ENCODE data around the gene KBTBD2. TPM values are rescaled to one million over a fixed set of nuclear protein-coding genes. Genes with fewer than 3 reads are reported as not detected.
"Not testable (repeated sequence)": the region's sequence is repeated elsewhere in the genome, so short reads cannot be mapped to it uniquely, and the experiment has no call there.

The KBTBD2 gene
- total RNA-seq, 1 donor from 2014 or later = 53.6 TPM

DNA sequence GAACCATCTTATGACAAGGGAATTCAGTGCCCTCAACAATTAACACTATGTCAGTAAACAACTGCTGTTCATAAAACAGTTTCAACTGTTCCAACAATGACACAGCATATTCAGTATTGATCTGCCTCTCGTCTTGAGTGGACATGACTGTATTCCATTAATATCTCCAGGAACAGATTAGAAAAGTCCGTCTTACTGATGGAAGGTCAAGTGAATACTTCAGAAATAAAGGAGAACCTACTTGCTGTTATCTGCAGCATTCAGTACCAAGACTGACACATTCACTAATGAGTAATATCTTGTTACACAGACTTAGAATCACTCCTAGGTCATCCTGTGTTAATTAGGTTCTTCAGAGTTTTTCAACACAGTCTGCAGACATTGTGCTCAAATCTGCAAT is 12.1 kb downstream of the KBTBD2 start:
- Mint-ChIP-seq H3K27me3 (ENCODE audit: unreplicated experiment) (peaks cover 4% of the 10 kb centered on the region), H3K27ac (ENCODE audit: unreplicated experiment) (no peak overlapping the region), H3K4me1 (ENCODE audit: unreplicated experiment) (peaks cover 20% of the 10 kb centered on the region), H3K4me3 (ENCODE audit: unreplicated experiment) (peak overlapping the region; percentile 0), H3K36me3 (ENCODE audit: low read depth, unreplicated experiment) (peaks cover 4% of the 10 kb centered on the region), H3K9me3 (ENCODE audit: unreplicated experiment) (no peaks in the 10 kb centered on the region)
- TF ChIP-seq, protein P1, sequence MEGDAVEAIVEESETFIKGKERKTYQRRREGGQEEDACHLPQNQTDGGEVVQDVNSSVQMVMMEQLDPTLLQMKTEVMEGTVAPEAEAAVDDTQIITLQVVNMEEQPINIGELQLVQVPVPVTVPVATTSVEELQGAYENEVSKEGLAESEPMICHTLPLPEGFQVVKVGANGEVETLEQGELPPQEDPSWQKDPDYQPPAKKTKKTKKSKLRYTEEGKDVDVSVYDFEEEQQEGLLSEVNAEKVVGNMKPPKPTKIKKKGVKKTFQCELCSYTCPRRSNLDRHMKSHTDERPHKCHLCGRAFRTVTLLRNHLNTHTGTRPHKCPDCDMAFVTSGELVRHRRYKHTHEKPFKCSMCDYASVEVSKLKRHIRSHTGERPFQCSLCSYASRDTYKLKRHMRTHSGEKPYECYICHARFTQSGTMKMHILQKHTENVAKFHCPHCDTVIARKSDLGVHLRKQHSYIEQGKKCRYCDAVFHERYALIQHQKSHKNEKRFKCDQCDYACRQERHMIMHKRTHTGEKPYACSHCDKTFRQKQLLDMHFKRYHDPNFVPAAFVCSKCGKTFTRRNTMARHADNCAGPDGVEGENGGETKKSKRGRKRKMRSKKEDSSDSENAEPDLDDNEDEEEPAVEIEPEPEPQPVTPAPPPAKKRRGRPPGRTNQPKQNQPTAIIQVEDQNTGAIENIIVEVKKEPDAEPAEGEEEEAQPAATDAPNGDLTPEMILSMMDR (IDR thresholded peaks at IDR 0.05; ENCODE audit: unreplicated experiment) = no peak
- no peak for DNase-seq (ENCODE audit: low spot score)

DNA sequence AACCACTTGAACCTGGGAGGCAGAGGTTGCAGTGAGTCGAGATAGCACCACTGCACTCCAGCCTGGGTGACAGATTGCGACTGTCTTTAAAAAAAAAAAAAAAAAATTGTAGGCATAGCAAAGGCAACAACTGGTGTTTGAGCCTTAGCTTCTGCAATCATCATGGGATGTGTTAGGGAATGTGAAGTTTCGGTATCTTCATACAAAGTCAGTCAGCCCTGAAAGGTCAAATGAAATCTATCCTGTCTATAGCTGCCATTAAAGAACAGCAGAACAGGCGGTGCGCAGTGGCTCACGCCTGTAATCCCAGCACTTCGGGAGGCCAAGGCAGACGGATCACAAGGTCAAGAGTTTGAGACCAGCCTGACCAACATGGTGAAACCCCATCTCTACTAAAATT is 13.5 kb downstream of the KBTBD2 start:
- H3K4me3 Mint-ChIP-seq (ENCODE audit: unreplicated experiment); H3K36me3 Mint-ChIP-seq (ENCODE audit: low read depth, unreplicated experiment); H3K9me3 Mint-ChIP-seq (ENCODE audit: unreplicated experiment); H3K27ac Mint-ChIP-seq (ENCODE audit: unreplicated experiment); DNase-seq (ENCODE audit: low spot score); H3K27me3 Mint-ChIP-seq (ENCODE audit: unreplicated experiment): not testable (repeated sequence)
- peaks cover 17% of the 10 kb centered on the region for H3K4me1 Mint-ChIP-seq (ENCODE audit: unreplicated experiment)

DNA sequence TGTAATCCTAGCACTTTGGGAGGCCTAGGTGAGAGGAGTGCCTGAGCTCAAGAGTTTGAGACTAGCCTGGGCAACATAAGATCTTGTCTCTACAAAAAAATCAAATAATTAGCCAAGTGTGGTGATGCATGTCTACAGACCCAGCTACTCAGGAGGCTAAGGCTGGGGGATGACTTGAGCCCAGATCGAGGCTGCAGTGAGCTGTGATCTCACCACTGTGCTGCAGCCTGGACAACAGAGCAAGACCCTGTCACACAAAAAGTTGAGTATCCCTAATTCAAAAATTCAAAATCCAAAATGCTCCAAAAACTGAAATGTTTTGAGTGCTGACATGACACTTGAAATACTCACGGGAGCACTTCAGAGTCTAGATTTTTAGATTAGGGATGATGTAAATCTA is 19.1 kb downstream of the KBTBD2 start:
- peaks cover 4% of the 10 kb centered on the region for H3K4me1 Mint-ChIP-seq (ENCODE audit: unreplicated experiment)
- no peak for DNase-seq (ENCODE audit: low spot score)
- H3K27ac Mint-ChIP-seq (ENCODE audit: unreplicated experiment) = no peak overlapping the region
- no peaks in the 10 kb centered on the region for H3K27me3 Mint-ChIP-seq (ENCODE audit: unreplicated experiment)
- H3K9me3 Mint-ChIP-seq (ENCODE audit: unreplicated experiment) = no peaks in the 10 kb centered on the region
- TF ChIP-seq, protein P1 (IDR thresholded peaks at IDR 0.05; ENCODE audit: unreplicated experiment) = no peak
- H3K36me3 Mint-ChIP-seq (ENCODE audit: low read depth, unreplicated experiment) = peaks cover 35% of the 10 kb centered on the region
- H3K4me3 Mint-ChIP-seq (ENCODE audit: unreplicated experiment) = peak overlapping the region; percentile 4

GRCh38 chr7:32871624-32872371 is 19.8 kb downstream of the KBTBD2 start:
- Mint-ChIP-seq H3K27ac (ENCODE audit: unreplicated experiment) (no peak overlapping the region), H3K27me3 (ENCODE audit: unreplicated experiment) (no peaks in the 10 kb centered on the region), H3K4me3 (ENCODE audit: unreplicated experiment) (no peak overlapping the region), H3K4me1 (ENCODE audit: unreplicated experiment) (peaks cover 4% of the 10 kb centered on the region), H3K36me3 (ENCODE audit: low read depth, unreplicated experiment) (peaks cover 37% of the 10 kb centered on the region), H3K9me3 (ENCODE audit: unreplicated experiment) (no peaks in the 10 kb centered on the region)
- no peak for DNase-seq (ENCODE audit: low spot score)
- TF ChIP-seq, protein P1 (IDR thresholded peaks at IDR 0.05; ENCODE audit: unreplicated experiment) = no peak

- peaks cover 2% of the 10 kb centered on the region for H3K27me3 Mint-ChIP-seq (ENCODE audit: unreplicated experiment)
- no peak for DNase-seq (ENCODE audit: low spot score)
- peaks cover 50% of the 10 kb centered on the region for H3K36me3 Mint-ChIP-seq (ENCODE audit: low read depth, unreplicated experiment)
- no peaks in the 10 kb centered on the region for H3K9me3 Mint-ChIP-seq (ENCODE audit: unreplicated experiment)
- TF ChIP-seq, protein P1 (IDR thresholded peaks at IDR 0.05; ENCODE audit: unreplicated experiment) = no peak
- no peak overlapping the region for H3K27ac Mint-ChIP-seq (ENCODE audit: unreplicated experiment)
- no peaks in the 10 kb centered on the region for H3K4me1 Mint-ChIP-seq (ENCODE audit: unreplicated experiment)
- H3K4me3 Mint-ChIP-seq (ENCODE audit: unreplicated experiment) = peak overlapping the region; percentile 6
Measured at GRCh38 chr7:32870298-32870697, 21.3 kb downstream of the KBTBD2 start.
